Measurements from ENCODE around the gene KISS1R. TPM values are rescaled to one million over a fixed set of nuclear protein-coding genes. Genes with fewer than 3 reads are reported as not detected.

Gene KISS1R
- total RNA-seq, 4 donors from 2014 or later: 0.29 TPM; not detected in 3

GRCh38 chr19:934865-935479, 17.8 kb downstream of the KISS1R start:
- peak; percentile 88 to 91 for DNase-seq (ENCODE audit: low spot score in 2 of 2)
- TF ChIP-seq EP300 (IDR thresholded peaks at IDR 0.05) (no peak), POLR2AphosphoS5 (IDR thresholded peaks at IDR 0.05) (peak in 2 of 3 donors; percentile 38 to 44), POLR2A (IDR thresholded peaks at IDR 0.05) (no peak)
- TF ChIP-seq, protein P1, sequence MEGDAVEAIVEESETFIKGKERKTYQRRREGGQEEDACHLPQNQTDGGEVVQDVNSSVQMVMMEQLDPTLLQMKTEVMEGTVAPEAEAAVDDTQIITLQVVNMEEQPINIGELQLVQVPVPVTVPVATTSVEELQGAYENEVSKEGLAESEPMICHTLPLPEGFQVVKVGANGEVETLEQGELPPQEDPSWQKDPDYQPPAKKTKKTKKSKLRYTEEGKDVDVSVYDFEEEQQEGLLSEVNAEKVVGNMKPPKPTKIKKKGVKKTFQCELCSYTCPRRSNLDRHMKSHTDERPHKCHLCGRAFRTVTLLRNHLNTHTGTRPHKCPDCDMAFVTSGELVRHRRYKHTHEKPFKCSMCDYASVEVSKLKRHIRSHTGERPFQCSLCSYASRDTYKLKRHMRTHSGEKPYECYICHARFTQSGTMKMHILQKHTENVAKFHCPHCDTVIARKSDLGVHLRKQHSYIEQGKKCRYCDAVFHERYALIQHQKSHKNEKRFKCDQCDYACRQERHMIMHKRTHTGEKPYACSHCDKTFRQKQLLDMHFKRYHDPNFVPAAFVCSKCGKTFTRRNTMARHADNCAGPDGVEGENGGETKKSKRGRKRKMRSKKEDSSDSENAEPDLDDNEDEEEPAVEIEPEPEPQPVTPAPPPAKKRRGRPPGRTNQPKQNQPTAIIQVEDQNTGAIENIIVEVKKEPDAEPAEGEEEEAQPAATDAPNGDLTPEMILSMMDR (IDR thresholded peaks at IDR 0.05): no peak
- H3K4me1 ChIP-seq: peaks cover 35% of the 10 kb centered on the region
- no peaks in the 10 kb centered on the region for H3K9me3 ChIP-seq
- no peaks in the 10 kb centered on the region for H3K36me3 ChIP-seq
- H3K4me3 ChIP-seq: no peak overlapping the region
- no peaks in the 10 kb centered on the region for H3K27me3 ChIP-seq
- 26% methylated on average over 14 of the region's 31 CpGs for WGBS
- H3K27ac ChIP-seq: peak overlapping the region; percentile 5

DNA sequence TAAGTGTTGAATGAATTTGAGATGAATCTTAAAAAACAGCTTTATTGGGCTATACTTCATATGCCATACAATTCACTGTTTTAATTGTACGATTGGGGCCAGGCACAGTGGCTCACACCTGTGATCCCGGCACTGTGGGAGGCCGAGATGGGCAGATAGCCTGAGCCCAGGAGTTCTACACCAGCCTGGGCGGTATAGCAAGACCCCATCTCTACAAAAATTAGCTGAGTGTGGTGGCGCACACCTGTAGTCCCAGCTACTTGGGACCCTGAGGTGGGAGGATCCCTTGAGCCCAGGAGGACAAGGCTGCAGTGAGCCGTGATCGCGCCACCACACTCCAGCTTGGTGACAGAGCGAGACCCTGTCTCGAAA, 19.0 kb downstream of the KISS1R start:
- no peaks in the 10 kb centered on the region for H3K27me3 ChIP-seq
- WGBS: 95% methylated on average over 10 of the region's 10 CpGs
- no peak overlapping the region for H3K4me3 ChIP-seq
- TF ChIP-seq POLR2A (IDR thresholded peaks at IDR 0.05): no peak
- no peak for TF ChIP-seq EP300 (IDR thresholded peaks at IDR 0.05)
- TF ChIP-seq, protein P1 (IDR thresholded peaks at IDR 0.05): no peak
- TF ChIP-seq POLR2AphosphoS5 (IDR thresholded peaks at IDR 0.05): no peak
- H3K4me1 ChIP-seq: peaks cover 47% of the 10 kb centered on the region
- no peaks in the 10 kb centered on the region for H3K36me3 ChIP-seq
- H3K27ac ChIP-seq: no peak overlapping the region
- DNase-seq (ENCODE audit: low spot score in 2 of 2): no peak
- no peaks in the 10 kb centered on the region for H3K9me3 ChIP-seq

GRCh38 chr19:937259-937694, 20.1 kb downstream of the KISS1R start:
- H3K36me3 ChIP-seq: no peaks in the 10 kb centered on the region
- no peak overlapping the region for H3K4me3 ChIP-seq
- DNase-seq (ENCODE audit: low spot score in 2 of 2): no peak
- H3K27ac ChIP-seq: no peak overlapping the region
- no peaks in the 10 kb centered on the region for H3K9me3 ChIP-seq
- 91% methylated on average over 16 of the region's 16 CpGs for WGBS
- peaks cover 57% of the 10 kb centered on the region for H3K4me1 ChIP-seq
- TF ChIP-seq POLR2AphosphoS5 (IDR thresholded peaks at IDR 0.05) (no peak), EP300 (IDR thresholded peaks at IDR 0.05) (no peak), POLR2A (IDR thresholded peaks at IDR 0.05) (no peak)
- TF ChIP-seq, protein P1 (IDR thresholded peaks at IDR 0.05): no peak
- no peaks in the 10 kb centered on the region for H3K27me3 ChIP-seq

GRCh38 chr19:938233-938923, 21.2 kb downstream of the KISS1R start:
- WGBS: 88% methylated on average over 21 of the region's 23 CpGs
- Histone ChIP-seq H3K36me3 (no peaks in the 10 kb centered on the region), H3K4me3 (no peak overlapping the region), H3K4me1 (peaks cover 54% of the 10 kb centered on the region), H3K27me3 (no peaks in the 10 kb centered on the region), H3K27ac (no peak overlapping the region), H3K9me3 (no peaks in the 10 kb centered on the region)
- TF ChIP-seq POLR2AphosphoS5 (IDR thresholded peaks at IDR 0.05): no peak
- no peak for TF ChIP-seq POLR2A (IDR thresholded peaks at IDR 0.05)
- TF ChIP-seq, protein P1 (IDR thresholded peaks at IDR 0.05): no peak
- no peak for TF ChIP-seq EP300 (IDR thresholded peaks at IDR 0.05)
- no peak for DNase-seq (ENCODE audit: low spot score in 2 of 2)

DNA sequence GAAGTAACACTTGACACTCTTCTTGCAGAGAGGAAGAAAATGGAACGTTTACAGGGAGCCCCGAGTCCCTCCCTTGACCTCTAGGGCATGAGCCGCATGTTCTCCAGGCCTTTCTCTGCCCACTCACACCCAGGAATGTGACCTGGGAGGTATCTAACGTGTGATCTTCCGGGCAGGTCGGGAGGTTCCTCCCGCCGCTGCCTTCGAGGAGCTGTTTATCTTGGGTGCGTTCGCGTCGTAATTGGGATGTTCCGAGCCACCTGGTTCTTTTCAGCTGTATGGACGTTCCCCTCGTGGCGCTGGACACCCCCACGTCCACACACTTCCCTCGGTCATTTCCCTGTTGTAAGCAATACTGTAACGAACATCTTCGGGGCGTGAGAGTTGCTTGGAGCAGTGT, 22.3 kb downstream of the KISS1R start:
- WGBS: 88% methylated on average over 21 of the region's 22 CpGs
- TF ChIP-seq, protein P1 (IDR thresholded peaks at IDR 0.05): no peak
- no peak for TF ChIP-seq EP300 (IDR thresholded peaks at IDR 0.05)
- TF ChIP-seq POLR2A (IDR thresholded peaks at IDR 0.05): no peak
- TF ChIP-seq POLR2AphosphoS5 (IDR thresholded peaks at IDR 0.05): no peak
- peaks cover 50% of the 10 kb centered on the region for H3K4me1 ChIP-seq

More for the DNA sequence above, 22.3 kb downstream of the KISS1R start:
- H3K27me3 ChIP-seq: no peaks in the 10 kb centered on the region
- no peaks in the 10 kb centered on the region for H3K9me3 ChIP-seq
- DNase-seq (ENCODE audit: low spot score in 2 of 2): no peak
- H3K4me3 ChIP-seq: no peak overlapping the region
- no peaks in the 10 kb centered on the region for H3K36me3 ChIP-seq
- no peak overlapping the region for H3K27ac ChIP-seq

Measured in suprapubic skin (tissue), 4 donors.